Upper lobe of left lung (tissue), 4 donors: ENCODE results near the gene TAP2.

Experiments used
- EP300 ChIP-seq, 4 donors: sonication (generic); formaldehyde crosslinking; IDR thresholded peaks; one replicate each; pipeline ENCODE4 v1.5.1; 2017; ENCODE audit warnings: antibody characterized with exemption in 4 of 4, control low read depth in 2 of 4
- TF ChIP-seq, protein P1 (sequence below), 6 experiments: fragments of 450-650 bp in 4 of 6; fragments of 200-600 bp in 2 of 6; sonication (generic) in 2 of 6; IDR thresholded peaks; one replicate each; pipeline ENCODE4 v1.5.1; 2016 to 2019; ENCODE audit warnings: antibody characterized with exemption in 6 of 6

DNA sequence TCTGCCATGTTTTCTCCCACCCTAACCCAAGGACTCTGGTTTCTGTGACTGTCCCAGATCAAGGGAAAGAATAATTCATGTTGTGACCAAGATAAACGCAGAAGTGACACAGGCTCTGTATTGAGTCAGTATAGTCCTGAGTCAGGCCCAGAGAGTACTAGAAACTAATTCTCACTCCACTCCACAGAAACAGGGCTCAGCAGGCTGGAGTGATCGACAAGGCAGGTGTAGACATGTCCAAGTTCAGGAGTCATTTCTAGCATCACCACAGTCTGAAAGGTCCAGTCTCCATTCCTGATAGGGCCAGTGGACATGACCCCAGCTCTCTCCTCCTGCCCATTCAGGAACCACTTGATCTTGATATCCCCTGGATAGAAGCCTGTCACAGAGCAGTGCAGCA lies 24.4 kb downstream of the TAP2 start:
- TF ChIP-seq EP300 (IDR thresholded peaks at IDR 0.05) = no peak
- TF ChIP-seq, protein P1, sequence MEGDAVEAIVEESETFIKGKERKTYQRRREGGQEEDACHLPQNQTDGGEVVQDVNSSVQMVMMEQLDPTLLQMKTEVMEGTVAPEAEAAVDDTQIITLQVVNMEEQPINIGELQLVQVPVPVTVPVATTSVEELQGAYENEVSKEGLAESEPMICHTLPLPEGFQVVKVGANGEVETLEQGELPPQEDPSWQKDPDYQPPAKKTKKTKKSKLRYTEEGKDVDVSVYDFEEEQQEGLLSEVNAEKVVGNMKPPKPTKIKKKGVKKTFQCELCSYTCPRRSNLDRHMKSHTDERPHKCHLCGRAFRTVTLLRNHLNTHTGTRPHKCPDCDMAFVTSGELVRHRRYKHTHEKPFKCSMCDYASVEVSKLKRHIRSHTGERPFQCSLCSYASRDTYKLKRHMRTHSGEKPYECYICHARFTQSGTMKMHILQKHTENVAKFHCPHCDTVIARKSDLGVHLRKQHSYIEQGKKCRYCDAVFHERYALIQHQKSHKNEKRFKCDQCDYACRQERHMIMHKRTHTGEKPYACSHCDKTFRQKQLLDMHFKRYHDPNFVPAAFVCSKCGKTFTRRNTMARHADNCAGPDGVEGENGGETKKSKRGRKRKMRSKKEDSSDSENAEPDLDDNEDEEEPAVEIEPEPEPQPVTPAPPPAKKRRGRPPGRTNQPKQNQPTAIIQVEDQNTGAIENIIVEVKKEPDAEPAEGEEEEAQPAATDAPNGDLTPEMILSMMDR (IDR thresholded peaks at IDR 0.05) = no peak
